Measurements from ENCODE around the gene ACADS.

Gene ACADS

DNA sequence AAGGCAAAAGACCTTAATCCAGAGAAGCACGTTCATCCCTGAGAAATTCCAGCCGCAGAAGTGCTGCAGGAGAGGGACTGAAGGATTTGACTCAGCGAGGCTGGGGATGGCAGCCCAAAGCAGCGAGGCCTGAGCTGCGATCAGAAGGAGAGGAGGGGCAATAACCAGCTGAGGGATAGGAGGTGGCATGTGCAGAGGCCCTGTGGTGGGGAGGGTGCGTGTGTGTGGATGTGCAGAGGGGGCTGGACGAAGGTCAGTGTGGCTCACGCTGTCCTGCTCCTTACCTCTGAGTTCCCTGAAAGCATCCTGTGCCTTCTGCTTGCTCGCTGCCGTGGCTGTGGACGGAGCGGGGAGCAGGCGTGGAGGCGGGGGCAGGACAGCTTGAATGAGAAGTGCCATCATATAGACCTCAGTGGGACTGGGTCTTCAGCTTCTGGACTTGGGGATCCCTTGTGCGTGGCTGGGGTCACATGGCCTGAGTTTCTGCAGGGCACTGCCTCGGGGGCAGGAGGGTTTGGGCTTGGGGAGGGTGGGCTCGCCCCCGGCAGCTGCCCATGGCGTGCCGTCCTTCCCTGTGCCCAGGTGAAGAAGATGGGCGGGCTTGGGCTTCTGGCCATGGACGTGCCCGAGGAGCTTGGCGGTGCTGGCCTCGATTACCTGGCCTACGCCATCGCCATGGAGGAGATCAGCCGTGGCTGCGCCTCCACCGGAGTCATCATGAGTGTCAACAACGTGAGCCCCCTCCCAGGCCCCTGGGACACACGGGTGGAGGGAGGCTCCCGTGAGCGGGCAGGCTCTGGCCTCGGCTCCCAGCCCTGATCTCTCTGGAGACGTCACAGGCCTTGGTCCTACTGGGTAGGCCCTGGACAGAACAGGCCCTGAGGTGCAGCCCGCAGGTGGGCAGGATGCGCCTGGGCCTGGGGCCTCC is 11.0 kb downstream of the ACADS start:
- DNase-seq (ENCODE audit: low read depth) = no peak
- no peak for TF ChIP-seq CTCF (IDR thresholded peaks at IDR 0.05; ENCODE audit: low read depth, low read length, missing control alignments)

DNA sequence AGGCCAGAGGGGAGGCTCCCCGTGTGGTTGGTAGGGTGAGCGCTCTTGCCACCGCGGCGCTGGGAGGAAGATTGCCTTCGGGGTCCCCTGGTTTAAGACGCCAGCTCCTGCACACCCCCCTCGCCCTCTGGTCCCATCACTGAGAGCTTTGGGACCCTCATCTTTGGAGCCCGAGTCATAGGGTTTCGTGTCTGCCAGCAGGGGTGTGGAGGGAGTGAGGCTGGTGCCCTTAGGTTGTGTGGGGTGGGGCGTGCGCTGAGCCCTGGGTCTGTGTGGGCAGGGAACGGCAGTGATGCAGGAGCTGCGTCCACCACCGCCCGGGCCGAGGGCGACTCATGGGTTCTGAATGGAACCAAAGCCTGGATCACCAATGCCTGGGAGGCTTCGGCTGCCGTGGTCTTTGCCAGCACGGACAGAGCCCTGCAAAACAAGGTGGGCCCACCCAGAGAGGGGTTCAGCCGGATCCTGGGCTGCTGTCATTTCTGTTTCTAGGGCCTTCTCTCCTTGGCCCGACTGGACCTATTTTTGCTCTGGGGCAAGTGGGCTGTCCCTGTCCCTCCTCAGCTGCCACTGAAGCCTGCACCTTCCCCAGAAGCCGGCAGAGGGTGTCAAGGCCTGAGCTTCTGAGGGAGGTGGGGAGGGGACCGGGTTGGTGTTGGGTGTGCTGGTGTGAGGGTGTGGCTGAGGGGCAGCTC is 12.1 kb downstream of the ACADS start:
- H3K4me3 ChIP-seq (ENCODE audit: low read depth, low read length) = no peak overlapping the region
- DNase-seq (ENCODE audit: low read depth) = no peak
- no peak for TF ChIP-seq CTCF (IDR thresholded peaks at IDR 0.05; ENCODE audit: low read depth, low read length, missing control alignments)

More for the DNA sequence above, 11.0 kb downstream of the ACADS start:
- no peak overlapping the region for H3K4me3 ChIP-seq (ENCODE audit: low read depth, low read length)

GRCh38 chr12:120738252-120739030 is 12.8 kb downstream of the ACADS start:
- no peak for TF ChIP-seq CTCF (IDR thresholded peaks at IDR 0.05; ENCODE audit: low read depth, low read length, missing control alignments)
- no peak overlapping the region for H3K4me3 ChIP-seq (ENCODE audit: low read depth, low read length)
- no peak for DNase-seq (ENCODE audit: low read depth)

DNA sequence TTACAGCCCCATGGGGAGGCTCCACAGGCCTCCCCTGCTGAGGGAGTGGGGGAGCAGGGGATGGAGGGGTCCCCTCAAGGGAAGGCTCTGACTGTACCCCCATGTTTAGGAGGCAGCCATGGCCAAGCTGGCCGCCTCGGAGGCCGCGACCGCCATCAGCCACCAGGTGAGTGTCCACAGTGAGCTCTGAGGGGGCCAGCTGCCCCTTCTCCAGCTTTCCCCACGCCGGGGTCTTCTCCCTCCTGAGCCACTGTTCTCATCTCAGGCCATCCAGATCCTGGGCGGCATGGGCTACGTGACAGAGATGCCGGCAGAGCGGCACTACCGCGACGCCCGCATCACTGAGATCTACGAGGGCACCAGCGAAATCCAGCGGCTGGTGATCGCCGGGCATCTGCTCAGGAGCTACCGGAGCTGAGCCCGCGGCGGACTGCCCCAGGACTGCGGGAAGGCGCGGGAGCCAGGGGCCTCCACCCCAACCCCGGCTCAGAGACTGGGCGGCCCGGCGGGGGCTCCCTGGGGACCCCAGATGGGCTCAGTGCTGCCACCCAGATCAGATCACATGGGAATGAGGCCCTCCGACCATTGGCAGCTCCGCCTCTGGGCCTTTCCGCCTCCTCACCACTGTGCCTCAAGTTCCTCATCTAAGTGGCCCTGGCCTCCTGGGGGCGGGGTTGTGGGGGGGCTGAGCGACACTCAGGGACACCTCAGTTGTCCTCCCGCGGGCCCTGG is 13.6 kb downstream of the ACADS start:
- TF ChIP-seq CTCF (IDR thresholded peaks at IDR 0.05; ENCODE audit: low read depth, low read length, missing control alignments) = no peak
- DNase-seq (ENCODE audit: low read depth) = no peak
- H3K4me3 ChIP-seq (ENCODE audit: low read depth, low read length) = no peak overlapping the region

DNA sequence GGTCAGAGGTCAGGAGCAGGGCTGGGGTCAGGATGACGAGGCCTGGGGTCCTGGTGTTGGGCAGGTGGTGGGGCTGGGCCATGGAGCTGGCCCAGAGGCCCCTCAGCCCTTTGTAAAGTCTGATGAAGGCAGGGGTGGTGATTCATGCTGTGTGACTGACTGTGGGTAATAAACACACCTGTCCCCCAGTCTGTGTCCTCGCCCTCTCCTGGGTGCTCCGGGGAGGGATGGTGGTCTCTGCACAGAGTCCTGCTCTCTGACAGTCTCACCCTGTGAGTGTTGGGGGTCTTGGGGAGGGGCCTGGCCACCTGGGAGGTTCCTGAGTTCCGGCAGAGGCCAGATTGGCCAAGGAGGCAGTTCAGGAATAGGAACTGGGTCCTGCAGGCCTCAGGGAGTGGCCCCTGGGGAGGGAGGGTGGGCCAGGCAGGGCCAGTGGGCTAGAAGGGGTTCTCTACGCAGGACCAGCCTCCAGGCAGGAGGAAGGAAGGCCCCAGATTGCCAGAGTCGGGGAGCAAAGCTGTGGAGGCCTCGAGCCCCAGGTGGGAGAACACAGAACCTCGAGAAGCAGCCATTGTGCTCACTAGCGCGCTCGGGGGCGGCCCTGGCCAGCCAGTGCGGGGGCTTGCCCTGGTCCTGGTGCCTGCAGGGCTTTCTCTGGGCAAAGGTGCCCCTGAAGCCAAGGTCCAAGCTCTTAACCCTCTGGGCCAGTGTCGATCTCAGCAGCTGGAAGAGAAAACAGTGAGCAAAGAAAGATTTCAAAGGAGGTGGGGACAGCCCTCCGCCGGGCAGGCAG is 14.4 kb downstream of the ACADS start:
- no peak for TF ChIP-seq CTCF (IDR thresholded peaks at IDR 0.05; ENCODE audit: low read depth, low read length, missing control alignments)
- no peak overlapping the region for H3K4me3 ChIP-seq (ENCODE audit: low read depth, low read length)
- no peak for DNase-seq (ENCODE audit: low read depth)
